GM18907 (cell line): Measurements from ENCODE around the gene TMEM151B.
"Not testable (repeated sequence)": the region's sequence is repeated elsewhere in the genome, so short reads cannot be mapped to it uniquely, and the experiment has no call there.

Source experiments
- ATAC-seq: cut with Tn5 transposase; IDR thresholded peaks from one replicate; pipeline ENCODE4 v1.9.1; 2021; ENCODE audit warnings: mild to moderate bottlenecking, moderate library complexity; ENCODE audit not compliant: unreplicated experiment

The TMEM151B gene

GRCh38 chr6:44327096-44327495 is 56.8 kb downstream of the TMEM151B start:
- ATAC-seq: no peak

DNA sequence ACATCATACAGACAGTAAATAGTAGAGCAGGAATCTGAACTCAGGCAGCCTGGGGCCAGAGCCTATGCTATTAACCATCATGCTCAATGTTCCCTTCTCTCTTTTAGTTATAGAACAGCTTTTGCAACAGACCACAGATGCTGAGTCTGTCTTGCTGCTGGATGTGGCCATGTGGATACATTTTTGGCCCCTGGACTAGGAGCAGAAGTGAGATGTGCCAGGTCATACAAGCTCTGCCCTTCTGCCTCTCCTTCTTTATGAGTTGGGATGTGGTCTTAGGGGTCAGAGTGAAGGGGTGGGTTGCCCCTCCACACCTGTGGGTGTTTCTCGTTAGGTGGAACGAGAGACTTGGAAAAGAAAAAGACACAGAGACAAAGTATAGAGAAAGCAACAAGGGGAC is 57.5 kb downstream of the TMEM151B start:
- ATAC-seq: no peak

DNA sequence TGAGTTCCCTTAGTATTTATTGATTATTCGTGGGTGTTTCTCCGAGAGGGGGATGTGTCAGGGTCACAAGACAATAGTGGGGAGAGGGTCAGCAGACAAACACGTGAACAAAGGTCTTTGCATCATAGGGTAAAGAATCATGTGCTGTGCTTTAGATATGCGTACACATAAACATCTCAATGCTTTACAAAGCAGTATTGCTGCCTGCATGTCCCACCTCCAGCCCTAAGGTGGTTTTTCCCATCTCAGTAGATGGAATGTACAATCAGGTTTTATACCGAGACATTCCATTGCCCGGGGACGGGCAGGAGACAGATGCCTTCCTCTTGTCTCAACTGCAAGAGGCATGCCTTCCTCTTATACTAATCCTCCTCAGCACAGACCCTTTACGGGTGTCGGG is 58.0 kb downstream of the TMEM151B start:
- not testable (repeated sequence) for ATAC-seq

DNA sequence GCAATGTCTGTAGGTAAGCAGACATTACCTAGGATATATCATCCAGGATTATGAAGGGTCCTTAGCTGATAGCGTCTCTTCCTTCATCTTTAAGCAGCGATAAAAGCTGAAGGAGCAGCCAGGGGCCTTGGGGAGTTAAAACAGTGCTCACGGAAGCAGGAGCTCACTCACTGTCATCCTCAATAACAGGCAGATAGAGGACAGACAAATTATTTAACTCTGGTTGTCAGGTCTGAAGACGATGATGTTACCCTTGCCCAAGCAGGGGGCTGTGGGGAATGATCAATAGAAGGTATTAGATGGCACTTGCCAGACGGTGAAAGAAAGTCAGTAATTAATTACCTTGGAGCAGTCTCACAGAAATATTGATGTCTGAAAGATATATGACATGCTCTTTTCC is 59.6 kb downstream of the TMEM151B start:
- no peak for ATAC-seq

DNA sequence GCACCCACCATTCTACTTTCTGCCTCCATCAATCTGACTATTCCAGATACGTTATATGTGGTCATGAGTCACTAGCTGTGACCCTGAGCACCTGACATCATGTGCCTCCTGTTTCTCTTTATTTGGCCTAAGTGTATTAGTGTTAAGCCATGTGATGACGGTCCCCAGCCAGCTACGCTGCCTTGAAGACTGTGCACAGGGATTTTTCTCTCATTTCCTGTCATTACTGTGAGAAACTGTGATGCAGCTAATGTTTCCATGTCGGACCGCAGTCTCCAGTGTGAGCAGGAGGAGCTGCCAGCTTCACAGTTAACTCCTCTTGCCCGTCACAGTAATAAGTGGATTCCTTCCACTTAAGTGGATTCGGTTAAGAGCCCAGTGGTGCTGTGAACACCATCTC is 62.3 kb downstream of the TMEM151B start:
- ATAC-seq: no peak

- no peak for ATAC-seq
Observed at GRCh38 chr6:44333273-44333919, 63.1 kb downstream of the TMEM151B start.

DNA sequence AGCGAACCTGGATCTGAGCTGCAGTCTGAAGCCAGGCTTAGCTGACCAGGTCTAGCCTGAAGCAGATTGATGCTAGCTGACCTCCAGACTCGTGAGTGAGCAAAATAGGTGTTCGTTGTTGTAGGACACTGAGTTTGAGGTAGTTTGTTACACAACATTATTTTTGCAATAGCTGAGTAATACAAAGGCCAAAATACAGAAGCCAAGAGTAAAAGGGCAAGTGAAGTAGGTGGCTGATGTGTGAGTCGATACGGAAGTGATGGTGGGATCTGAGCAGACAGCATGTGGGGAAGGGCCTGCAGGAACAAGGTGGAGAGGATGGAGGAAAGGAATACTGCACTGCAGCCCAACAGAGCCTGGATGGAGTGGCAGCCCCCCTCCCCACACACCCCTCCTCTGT is 63.7 kb downstream of the TMEM151B start:
- no peak for ATAC-seq

DNA sequence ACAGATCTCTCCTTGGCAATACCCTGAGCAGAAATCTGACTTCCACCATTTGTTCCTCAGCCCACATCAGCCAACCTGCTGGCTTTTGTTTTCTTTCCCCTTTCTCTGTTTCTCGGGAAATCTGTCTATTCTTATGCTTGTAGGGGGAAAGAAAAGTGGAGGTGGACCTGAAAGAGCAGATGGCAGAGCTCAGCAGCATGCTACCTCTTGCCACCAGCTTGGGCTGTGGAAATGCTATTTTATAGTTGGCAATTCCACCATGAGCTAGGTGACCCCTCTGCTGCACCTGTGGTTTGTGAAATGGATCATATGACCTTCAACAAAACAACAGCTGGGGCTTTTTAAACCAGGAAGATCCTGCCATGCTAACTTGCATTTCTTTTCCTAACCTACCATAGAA is 65.4 kb downstream of the TMEM151B start:
- ATAC-seq: no peak

GRCh38 chr6:44338228-44339122 is 68.2 kb downstream of the TMEM151B start:
- ATAC-seq: peak; percentile 61

DNA sequence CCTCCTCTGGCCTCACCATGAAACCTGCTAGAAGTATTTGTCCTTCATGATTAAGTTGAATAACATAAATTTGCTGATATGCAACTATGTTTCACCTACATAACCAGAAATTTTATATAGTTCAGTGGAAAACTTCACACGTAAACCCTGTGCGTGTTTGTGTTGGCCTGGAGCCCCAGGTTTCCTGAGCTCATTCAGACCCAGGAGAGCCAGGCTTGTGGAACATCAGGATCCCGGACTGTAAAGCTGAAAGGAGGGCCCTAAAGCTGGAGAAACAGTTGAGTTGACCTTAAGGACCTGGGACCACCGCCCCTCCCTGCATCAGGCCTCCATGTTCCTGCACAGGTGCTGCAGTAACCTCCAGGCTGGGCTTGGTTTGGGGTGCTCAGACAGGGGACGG is 69.1 kb downstream of the TMEM151B start:
- ATAC-seq: no peak

DNA sequence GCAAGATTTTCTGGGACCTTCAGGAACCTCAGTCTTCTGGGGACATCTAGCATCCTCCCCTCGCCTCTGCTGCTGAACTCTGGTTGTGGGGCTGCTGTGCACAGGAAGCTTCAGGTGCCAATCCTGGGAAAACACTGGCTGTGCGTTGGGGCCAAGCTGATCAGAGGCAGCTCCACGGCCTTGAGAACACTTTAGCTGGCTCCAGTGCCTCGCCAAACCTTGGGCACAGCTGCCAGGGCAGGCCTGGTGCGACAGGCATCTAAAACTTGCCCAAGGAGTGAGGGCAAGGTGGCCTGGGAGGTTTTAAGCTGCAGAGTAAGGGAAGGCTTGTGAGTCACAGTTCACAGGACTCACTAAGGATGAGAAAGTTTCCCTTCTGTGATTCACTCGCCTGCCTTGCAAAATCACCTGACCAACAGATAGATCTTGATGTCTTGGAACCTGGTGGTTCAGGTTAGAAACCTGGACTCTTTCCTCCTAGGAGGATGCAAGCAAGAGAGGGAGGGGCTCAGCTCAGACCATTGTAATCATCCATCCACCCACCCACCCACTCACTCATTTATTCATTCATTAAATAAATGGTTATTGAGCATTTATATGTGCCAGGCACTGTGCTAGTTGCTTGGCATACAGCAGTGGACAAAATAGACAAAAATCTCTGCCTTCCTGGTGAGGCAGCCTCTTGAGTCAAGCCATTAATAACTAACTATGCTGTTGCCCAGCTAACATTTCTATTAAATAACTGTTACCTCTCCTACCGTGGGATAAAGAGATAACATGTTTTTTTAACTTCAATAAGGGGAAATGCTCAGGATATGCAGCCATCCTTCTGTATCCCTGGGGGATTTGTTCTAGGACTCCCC is 69.7 kb downstream of the TMEM151B start:
- ATAC-seq: no peak

- no peak for ATAC-seq
Observed at GRCh38 chr6:44341095-44341890, 71.0 kb downstream of the TMEM151B start.

- ATAC-seq: no peak
Observed at GRCh38 chr6:44342052-44342451, 71.8 kb downstream of the TMEM151B start.

DNA sequence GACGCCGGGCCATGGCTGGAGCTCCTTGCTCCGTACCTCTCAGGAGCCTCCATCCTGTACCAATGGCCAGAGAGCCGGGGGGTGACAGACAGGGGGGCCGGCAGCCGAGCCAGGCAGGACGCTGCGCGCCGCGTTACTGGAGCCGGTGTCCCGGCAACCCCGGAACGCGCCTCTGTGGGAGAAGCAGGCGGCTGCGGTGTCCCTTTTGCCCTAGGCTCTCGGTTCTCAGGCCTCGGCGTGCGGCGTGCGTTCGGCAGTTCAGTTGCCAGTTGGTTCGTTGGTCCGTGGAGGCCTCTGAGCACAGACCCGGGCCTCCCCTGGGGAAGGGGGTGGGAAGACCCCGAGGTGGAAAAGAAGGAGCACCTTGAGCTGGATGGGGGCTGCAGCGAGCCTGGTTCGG is 72.2 kb downstream of the TMEM151B start, which contains the start of gene SPATS1:
SPATS1 (plus strand) TSS at position 162 of the 400 bp plus-strand sequence. CDS start 446 bp downstream, outside the sequence.
- no peak for ATAC-seq

DNA sequence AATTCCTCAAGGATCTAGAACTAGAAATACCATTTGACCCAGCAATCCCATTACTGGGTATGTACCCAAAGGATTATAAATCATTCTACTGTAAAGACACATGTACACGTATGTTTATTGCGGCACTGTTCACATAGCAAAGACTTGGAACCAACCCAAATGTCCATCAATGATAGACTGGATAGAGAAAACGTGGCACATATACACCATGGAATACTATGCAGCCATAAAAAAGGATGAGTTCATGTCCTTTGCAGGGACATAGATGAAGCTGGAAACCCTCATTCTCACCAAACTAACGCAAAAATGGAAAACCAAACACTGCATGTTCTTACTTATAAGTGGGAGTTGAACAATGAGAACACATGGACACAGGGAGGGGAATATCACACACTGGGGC is 76.6 kb downstream of the TMEM151B start:
- ATAC-seq: not testable (repeated sequence)

DNA sequence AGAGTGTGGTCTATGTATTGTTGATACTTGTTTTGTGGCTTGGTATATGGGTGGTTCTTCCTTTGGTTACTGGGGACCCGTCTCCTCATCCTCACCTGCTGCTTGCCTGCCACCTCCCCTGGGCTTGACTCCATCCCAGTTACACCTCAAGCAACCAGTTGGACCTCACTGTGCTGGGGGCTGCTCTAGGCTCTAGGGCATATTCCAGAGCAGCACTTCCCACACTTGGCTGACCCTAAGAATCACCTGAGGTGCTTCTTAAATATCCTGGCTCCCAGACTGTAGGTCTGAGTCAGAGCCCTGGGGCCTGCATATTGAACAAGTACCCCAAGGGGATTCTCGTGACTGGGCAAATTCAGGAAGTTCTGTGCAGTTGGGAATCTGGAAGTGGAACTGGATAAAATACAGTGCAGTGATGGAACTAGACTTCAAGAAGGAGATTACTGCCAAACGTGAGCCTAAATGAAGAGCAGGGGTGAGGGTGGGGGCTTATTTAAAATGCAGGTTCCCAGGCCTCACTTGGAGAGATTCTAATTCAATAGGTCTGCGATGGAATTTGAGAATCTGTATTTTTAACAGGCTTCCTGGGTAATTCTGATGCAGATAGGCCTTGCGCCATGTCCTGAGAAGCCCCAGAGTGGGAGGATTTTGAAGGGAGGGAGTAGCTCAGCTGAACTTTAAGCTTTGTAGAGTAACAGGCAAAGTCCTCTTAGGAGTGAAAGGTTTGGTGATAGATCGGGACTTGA is 79.8 kb downstream of the TMEM151B start:
- ATAC-seq: no peak

- not testable (repeated sequence) for ATAC-seq
Observed at GRCh38 chr6:44350650-44350994, 80.4 kb downstream of the TMEM151B start.

- ATAC-seq: no peak
Observed at GRCh38 chr6:44352259-44352658, 82.0 kb downstream of the TMEM151B start.

DNA sequence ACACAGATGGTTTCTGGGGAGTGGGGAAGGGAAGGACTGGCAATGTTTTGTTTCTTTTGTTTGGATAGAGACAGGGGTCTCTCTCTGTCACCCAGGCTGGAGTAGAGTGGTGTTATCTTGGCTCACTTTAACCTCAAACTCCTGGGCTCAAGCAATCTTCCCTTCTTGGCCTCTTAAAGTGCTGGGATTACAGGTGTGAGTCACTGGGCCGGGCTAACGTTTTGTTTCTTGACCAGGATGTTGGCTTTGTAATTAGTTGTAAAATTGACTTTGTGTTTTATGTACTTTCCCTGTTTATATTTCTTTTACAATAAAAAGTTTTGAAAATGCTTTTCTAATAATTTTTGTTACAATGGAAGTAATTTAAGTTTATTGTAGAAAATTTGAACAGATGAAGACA is 83.1 kb downstream of the TMEM151B start:
- no peak for ATAC-seq

- no peak for ATAC-seq
Observed at GRCh38 chr6:44355640-44356039, 85.4 kb downstream of the TMEM151B start.
